Fibroblast of villous mesenchyme (primary cell): ENCODE data around the gene SIGLEC7. TPM values are rescaled to one million over a fixed set of nuclear protein-coding genes. Genes with fewer than 3 reads are reported as not detected.

Experiments used
- DNase-seq: peaks from one replicate; pipeline ENCODE4 v3.0.0-alpha.2; 2010; ENCODE audit warnings: low read depth
- H3K4me3 ChIP-seq: 2 replicates; pipeline ENCODE4 v1.5.1; 2011; ENCODE audit warnings: low read depth, mild to moderate bottlenecking, low read length
- total RNA-seq: library from RNA; depleted of rRNA; stranded (reverse); fragments of >200 nt; gene quantifications from 2 replicates; pipeline ENCODE4 v1.2.3, GENCODE V29; 2012
- TF ChIP-seq, protein P1 (sequence below): IDR thresholded peaks from 2 replicates; pipeline ENCODE4 v1.5.1; 2012; ENCODE audit warnings: low read depth, mild to moderate bottlenecking, low read length; ENCODE audit not compliant: insufficient read depth

The SIGLEC7 gene
- total RNA-seq, 1 donor = not detected

DNA sequence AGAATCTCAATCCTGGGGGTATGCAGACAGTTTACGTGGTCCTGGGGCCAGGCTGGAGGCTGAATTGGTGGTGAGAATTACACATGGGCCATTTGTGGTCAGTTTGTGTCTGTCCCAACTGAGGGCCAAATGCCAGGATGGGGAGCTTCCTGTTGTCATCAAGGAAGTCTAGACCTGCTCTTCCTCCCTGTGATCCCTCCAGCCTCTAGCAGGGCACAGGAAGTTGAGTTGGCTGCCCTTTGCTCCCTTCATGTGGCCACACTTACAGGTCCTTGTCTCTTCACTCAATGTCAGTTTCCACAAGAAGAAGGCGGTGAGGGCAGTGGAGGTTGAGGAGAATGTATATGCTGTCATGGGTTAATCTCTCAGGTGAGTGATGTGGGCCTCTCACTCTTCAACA lies 30.1 kb downstream of the SIGLEC7 start:
- TF ChIP-seq, protein P1, sequence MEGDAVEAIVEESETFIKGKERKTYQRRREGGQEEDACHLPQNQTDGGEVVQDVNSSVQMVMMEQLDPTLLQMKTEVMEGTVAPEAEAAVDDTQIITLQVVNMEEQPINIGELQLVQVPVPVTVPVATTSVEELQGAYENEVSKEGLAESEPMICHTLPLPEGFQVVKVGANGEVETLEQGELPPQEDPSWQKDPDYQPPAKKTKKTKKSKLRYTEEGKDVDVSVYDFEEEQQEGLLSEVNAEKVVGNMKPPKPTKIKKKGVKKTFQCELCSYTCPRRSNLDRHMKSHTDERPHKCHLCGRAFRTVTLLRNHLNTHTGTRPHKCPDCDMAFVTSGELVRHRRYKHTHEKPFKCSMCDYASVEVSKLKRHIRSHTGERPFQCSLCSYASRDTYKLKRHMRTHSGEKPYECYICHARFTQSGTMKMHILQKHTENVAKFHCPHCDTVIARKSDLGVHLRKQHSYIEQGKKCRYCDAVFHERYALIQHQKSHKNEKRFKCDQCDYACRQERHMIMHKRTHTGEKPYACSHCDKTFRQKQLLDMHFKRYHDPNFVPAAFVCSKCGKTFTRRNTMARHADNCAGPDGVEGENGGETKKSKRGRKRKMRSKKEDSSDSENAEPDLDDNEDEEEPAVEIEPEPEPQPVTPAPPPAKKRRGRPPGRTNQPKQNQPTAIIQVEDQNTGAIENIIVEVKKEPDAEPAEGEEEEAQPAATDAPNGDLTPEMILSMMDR = no peak
- no peak for DNase-seq
- H3K4me3 ChIP-seq = no peak overlapping the region

DNA sequence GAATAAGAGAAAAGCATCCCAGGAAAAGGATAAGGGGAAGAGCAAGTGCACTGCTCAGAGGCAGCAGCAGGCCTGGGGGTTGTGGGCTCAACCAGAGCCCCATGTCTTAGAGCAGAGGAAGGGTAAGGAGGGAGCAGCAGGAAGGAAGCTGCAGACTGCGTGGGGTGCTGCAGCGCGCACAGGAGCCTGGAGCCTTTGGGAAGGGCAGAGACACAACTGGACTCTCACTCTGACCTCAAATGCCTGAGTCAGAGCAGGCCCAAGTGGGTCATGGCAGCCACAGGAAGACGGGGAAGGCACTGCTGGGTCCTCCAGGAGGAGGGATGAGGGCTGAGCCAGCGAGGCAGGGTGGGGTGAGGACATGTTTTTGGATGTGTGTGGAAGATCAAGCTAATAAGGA lies 31.6 kb downstream of the SIGLEC7 start:
- no peak overlapping the region for H3K4me3 ChIP-seq
- TF ChIP-seq, protein P1 = no peak
- DNase-seq = no peak

DNA sequence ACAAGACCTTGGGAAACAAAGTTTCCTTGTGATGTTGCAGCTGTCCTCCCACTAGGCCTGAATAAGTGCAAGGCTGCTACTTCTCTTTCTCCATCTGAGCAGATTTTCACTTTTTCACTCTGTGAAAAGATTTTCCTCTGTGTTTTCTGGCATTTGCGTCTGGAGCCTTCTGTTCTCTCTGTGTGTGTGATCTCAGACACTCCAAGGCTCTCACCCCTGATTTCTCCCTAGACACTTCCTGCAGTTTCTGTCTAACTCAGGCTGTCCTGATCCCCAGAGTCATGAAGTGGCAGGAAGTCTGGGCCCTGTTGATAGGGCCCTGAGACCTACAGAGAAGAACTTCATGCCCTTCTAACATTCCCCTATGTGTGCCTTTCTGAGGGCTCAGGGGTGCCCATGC lies 37.2 kb downstream of the SIGLEC7 start:
- TF ChIP-seq, protein P1 = no peak
- DNase-seq = no peak
- no peak overlapping the region for H3K4me3 ChIP-seq

DNA sequence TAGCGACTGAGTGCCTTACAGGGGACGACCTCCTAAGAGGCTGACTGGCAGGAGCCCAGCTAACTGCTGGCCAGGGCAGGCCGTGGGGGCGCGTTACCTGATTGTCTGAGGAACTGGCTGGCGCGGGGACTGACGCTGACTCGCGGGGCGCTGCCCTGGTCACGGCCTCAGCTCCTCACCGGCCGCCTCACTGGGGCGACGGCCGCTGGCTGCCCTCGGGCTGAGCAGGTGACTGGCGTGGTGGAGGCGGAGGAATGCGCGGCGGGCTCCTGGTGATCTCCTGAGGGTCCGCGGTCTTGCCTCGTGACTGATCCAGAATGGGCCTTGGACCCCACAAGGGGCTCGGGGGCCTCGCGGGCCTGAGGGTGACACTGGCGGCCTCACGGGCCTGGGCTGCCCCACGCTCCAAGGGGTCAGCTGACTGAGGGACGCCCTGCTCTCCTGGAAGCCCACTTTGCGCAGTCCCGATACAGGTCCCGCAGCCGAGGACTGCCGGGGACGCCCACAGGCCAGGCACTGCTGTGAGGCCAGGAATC lies 39.3 kb downstream of the SIGLEC7 start:
- TF ChIP-seq, protein P1 = no peak
- H3K4me3 ChIP-seq = no peak overlapping the region
- no peak for DNase-seq

DNA sequence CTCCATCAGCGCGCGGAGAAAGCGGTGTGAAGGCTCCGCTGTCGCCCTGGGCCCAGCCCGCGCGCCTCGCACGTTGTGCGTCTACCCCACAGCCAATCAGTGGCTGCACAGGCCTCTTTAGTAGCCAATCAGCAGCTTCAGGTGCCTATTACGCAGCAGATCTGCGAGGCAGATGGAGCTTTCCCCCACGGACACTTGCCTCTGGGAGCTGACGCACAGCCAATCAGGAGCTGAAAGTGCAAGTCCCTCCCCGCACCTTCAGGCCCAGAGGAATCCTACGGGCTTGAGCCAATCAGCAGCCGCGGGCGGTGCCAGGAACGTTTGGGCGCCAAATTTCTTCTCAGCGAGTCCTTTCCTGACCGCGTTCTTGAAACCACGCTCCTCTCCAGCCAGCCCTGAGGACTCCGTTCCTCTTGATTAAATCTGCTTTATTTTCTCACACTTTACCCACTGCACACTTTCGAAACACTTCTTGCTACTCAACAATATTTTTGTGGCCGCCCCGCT lies 39.9 kb downstream of the SIGLEC7 start:
- DNase-seq = no peak
- H3K4me3 ChIP-seq = no peak overlapping the region
- TF ChIP-seq, protein P1 = no peak

DNA sequence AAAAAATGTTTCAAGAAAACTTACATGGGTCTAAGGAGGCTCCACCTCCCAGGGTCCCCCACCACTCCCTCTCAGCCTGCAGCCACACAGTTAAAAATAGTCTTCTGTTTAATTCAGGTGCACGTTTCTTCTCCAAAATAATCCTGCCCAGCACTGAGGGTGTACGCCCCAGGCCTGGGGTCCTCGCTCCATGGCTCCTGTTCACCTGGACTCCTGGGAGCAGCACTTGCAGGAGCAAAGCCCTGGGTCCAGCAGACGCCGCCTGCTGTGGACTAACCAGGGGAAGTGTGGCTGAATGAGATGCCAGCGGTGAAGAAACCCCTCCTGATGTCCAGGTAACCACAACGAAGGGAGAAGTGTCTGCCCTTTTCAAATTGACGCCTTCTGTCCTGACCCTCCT lies 41.5 kb downstream of the SIGLEC7 start:
- no peak for DNase-seq
- H3K4me3 ChIP-seq = no peak overlapping the region
- TF ChIP-seq, protein P1 = no peak
